ENCODE results near the gene ALK. TPM values are rescaled to one million over a fixed set of nuclear protein-coding genes. Genes with fewer than 3 reads are reported as not detected.
A peak's percentile ranks its signal among the peaks of the same experiment; 100 is the strongest.

Gene ALK
- polyA plus RNA-seq, 1 experiment, result not detected

DNA sequence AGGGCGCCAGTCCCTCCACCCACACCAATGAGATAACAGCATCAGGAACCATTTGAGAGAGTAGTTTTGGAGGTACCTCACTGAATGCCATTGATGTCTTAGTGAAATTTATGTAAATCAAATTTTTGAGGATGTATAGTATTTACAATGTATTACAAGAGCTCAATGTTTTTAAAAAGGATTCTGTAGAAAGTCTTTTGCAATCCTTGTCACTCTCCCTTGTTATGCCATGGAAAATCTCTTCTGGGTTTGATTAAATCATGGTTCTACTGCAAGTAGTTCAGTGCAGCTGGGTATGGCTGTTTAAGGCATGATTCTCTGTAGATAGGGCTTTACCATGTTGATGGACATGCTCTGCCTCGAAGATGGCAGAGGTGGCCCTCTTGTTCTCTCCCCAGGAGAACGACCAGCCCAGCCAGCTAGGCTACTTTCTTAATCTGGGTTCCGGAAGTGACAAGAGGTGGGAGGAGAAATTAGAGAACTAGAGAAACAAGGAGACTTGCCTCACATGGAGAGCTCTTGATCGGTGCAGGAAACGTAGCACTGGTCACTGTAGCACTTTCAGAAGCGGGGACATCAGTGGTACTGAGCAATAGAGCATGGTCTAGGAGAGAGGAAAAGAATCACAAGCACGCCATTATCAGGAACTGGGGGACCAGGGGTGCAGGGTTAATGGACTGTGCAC, 603.4 kb downstream of the ALK start:
- Histone ChIP-seq H3K9me3 (ENCODE audit: control insufficient read depth, insufficient read depth, low read length) (no peaks in the 10 kb centered on the region), H3K27me3 (ENCODE audit: control insufficient read depth, insufficient read depth, low read length) (peaks cover 12% of the 10 kb centered on the region), H3K4me3 (ENCODE audit: low read depth, low read length) (no peak overlapping the region), H3K27ac (ENCODE audit: low read depth, low read length) (no peak overlapping the region)
- CTCF ChIA-PET, result interaction anchor here (1.4 kb wide), 1 partner anchor 9 kb away, joined by 6 read pairs; no protein-coding TSS in a partner anchor
- TF ChIP-seq, protein P1, sequence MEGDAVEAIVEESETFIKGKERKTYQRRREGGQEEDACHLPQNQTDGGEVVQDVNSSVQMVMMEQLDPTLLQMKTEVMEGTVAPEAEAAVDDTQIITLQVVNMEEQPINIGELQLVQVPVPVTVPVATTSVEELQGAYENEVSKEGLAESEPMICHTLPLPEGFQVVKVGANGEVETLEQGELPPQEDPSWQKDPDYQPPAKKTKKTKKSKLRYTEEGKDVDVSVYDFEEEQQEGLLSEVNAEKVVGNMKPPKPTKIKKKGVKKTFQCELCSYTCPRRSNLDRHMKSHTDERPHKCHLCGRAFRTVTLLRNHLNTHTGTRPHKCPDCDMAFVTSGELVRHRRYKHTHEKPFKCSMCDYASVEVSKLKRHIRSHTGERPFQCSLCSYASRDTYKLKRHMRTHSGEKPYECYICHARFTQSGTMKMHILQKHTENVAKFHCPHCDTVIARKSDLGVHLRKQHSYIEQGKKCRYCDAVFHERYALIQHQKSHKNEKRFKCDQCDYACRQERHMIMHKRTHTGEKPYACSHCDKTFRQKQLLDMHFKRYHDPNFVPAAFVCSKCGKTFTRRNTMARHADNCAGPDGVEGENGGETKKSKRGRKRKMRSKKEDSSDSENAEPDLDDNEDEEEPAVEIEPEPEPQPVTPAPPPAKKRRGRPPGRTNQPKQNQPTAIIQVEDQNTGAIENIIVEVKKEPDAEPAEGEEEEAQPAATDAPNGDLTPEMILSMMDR (IDR thresholded peaks at IDR 0.05; ENCODE audit: low read depth, low read length), result no peak
- DNase-seq (ENCODE audit: low read depth, low spot score), result no peak
- POLR2A ChIA-PET, result no interaction called here

- CTCF ChIA-PET, result interaction anchor here (1.4 kb wide), 1 partner anchor 8 kb away, joined by 6 read pairs; no protein-coding TSS in a partner anchor
- DNase-seq (ENCODE audit: low read depth, low spot score), result no peak
- TF ChIP-seq, protein P1 (IDR thresholded peaks at IDR 0.05; ENCODE audit: low read depth, low read length), result no peak
- peaks cover 11% of the 10 kb centered on the region for H3K27me3 ChIP-seq (ENCODE audit: control insufficient read depth, insufficient read depth, low read length)
- H3K9me3 ChIP-seq (ENCODE audit: control insufficient read depth, insufficient read depth, low read length), result no peaks in the 10 kb centered on the region
- H3K27ac ChIP-seq (ENCODE audit: low read depth, low read length), result no peak overlapping the region
- POLR2A ChIA-PET, result no interaction called here
- H3K4me3 ChIP-seq (ENCODE audit: low read depth, low read length), result no peak overlapping the region
Measured at GRCh38 chr2:29317077-29317517, 604.3 kb downstream of the ALK start.

DNA sequence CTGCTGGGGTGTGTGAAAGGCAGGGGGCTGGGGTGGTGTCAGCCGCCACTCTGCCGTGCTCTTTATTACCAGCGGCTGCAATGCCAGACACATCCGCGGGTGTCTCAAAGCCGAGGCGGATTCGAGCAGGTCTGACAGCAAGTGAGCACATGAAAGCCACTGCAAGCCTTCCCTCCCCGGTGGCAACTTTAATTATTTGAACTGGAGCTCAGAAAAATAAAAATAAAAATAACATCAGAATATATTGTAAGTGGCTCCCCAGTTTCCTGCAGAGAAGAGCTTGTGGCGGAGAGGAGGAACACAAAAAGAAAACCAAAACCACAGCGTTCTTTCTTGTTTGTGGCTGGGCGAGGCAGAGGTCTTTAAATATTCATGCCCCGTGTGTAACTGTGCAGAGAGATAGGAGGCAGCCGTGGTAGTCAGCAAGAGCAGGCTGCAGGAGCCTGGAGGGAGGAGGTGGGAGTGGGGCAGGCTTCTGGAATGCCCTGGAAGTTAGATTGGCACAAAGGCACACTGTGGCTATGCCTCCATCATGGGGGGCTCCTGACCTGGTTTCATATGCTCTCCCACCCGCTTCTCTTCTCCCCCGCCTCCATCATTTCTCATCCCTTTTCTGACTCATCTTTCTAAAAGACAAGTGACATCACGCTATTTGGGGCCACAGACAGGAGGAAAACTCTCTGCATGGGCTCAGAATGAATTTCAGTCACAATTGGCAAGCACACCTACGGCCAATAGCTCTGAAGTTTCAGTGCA, 606.4 kb downstream of the ALK start:
- H3K9me3 ChIP-seq (ENCODE audit: control insufficient read depth, insufficient read depth, low read length), result no peaks in the 10 kb centered on the region
- TF ChIP-seq, protein P1 (IDR thresholded peaks at IDR 0.05; ENCODE audit: low read depth, low read length), result peak; percentile 26; the same call in 1 of the 2 replicates
- POLR2A ChIA-PET, result no interaction called here
- CTCF ChIA-PET, result interaction anchor here (0.5 to 1.5 kb wide), 3 partner anchors 345 to 527 kb away, joined by 3 read pairs; no protein-coding TSS in a partner anchor
- H3K4me3 ChIP-seq (ENCODE audit: low read depth, low read length), result no peak overlapping the region
- H3K27me3 ChIP-seq (ENCODE audit: control insufficient read depth, insufficient read depth, low read length), result peaks cover 17% of the 10 kb centered on the region
- no peak for DNase-seq (ENCODE audit: low read depth, low spot score)
- no peak overlapping the region for H3K27ac ChIP-seq (ENCODE audit: low read depth, low read length)

GRCh38 chr2:29311458-29311857, 609.9 kb downstream of the ALK start:
- H3K27me3 ChIP-seq (ENCODE audit: control insufficient read depth, insufficient read depth, low read length), result peaks cover 23% of the 10 kb centered on the region
- ChIA-PET CTCF (no interaction called here), POLR2A (no interaction called here)
- no peak for DNase-seq (ENCODE audit: low read depth, low spot score)
- no peak overlapping the region for H3K27ac ChIP-seq (ENCODE audit: low read depth, low read length)
- H3K4me3 ChIP-seq (ENCODE audit: low read depth, low read length), result no peak overlapping the region
- TF ChIP-seq, protein P1 (IDR thresholded peaks at IDR 0.05; ENCODE audit: low read depth, low read length), result no peak
- no peaks in the 10 kb centered on the region for H3K9me3 ChIP-seq (ENCODE audit: control insufficient read depth, insufficient read depth, low read length)
